Esophagus squamous epithelium (tissue), 5 donors: ENCODE measurements around the gene FOXP1. TPM values are rescaled to one million over a fixed set of nuclear protein-coding genes. Genes with fewer than 3 reads are reported as not detected.

Source experiments
- DNase-seq: peaks from one replicate; lab custom pipeline; 2025; lab: John Stamatoyannopoulos, UW
- H3K27ac ChIP-seq, 4 donors: fragments of 200-600 bp; sonication (generic); one replicate each; pipeline ENCODE4 v1.5.1; 2016 to 2019; ENCODE audit warnings: mild to moderate bottlenecking in 1 of 4
- H3K27me3 ChIP-seq, 4 donors: fragments of 200-600 bp; sonication (generic); 1 replicate in 3 of 4; 2 replicates in 1 of 4; pipeline versions ENCODE4 v1.5.1 to v1.6.0; 2017 to 2021; ENCODE audit warnings: antibody characterized with exemption in 1 of 4
- H3K36me3 ChIP-seq, 3 donors: fragments of 200-600 bp; sonication (generic); one replicate each; pipeline ENCODE4 v1.5.1; 2016 to 2019
- H3K4me1 ChIP-seq, 3 donors: fragments of 200-600 bp; sonication (generic); one replicate each; pipeline ENCODE4 v1.5.1; 2017 to 2019
- H3K4me3 ChIP-seq, 4 donors: fragments of 200-600 bp; sonication (generic); 1 replicate in 3 of 4; 2 replicates in 1 of 4; pipeline ENCODE4 v1.5.1; 2016 to 2019; ENCODE audit warnings: mild to moderate bottlenecking in 2 of 4, moderate library complexity in 1 of 4
- H3K9me3 ChIP-seq, 3 donors: fragments of 200-600 bp; sonication (generic); one replicate each; pipeline ENCODE4 v1.5.1; 2016 to 2019
- CTCF ChIP-seq, 6 experiments: fragments of 450-650 bp in 4 of 6; fragments of 200-600 bp in 2 of 6; sonication (generic) in 2 of 6; IDR thresholded peaks; one replicate each; pipeline ENCODE4 v1.5.1; 2016 to 2019; ENCODE audit warnings: antibody characterized with exemption in 6 of 6, mild to moderate bottlenecking in 4 of 6, moderate library complexity in 4 of 6
- POLR2A ChIP-seq, 4 donors: fragments of 450-650 bp; IDR thresholded peaks; one replicate each; pipeline ENCODE4 v1.6.1; 2017; ENCODE audit warnings: antibody characterized with exemption in 4 of 4, mild to moderate bottlenecking in 4 of 4, moderate library complexity in 3 of 4
- WGBS, 2 donors: methylation state at CpG; one replicate each; pipeline ENCODE4 v1.1.5; 2018; 5-methylcytosine and 5-hydroxymethylcytosine counted together
- intact Hi-C: fragments of 100-400 bp; cut with DNase I; formaldehyde crosslinking; loops from one replicate; pipeline ENCODE4 v1.15.0; 2022
- total RNA-seq, 4 donors: library from RNA; depleted of rRNA; stranded (reverse); fragments of >200 nt; gene quantifications; one replicate each; pipeline ENCODE4 v1.1.0, GENCODE V29; 2016
- donor health status: DM: yes; HTN: yes; CAD: no.

The FOXP1 gene
- total RNA-seq, 4 donors from 2014 or later: 49.1 to 124 (median 61.1) TPM

- intact Hi-C loops: no loop called here
- 73 to 92% methylated on average over 8 of the region's 8 CpGs for WGBS, 2 donors
- H3K27me3 ChIP-seq: no peaks in the 10 kb centered on the region
These were observed 450.4 kb downstream of the FOXP1 start for GRCh38 chr3:71132995-71133730.

GRCh38 chr3:71131375-71132314 is 451.9 kb downstream of the FOXP1 start:
- H3K27ac ChIP-seq: peak overlapping the region; percentile 76 to 94 (median 82)
- H3K4me1 ChIP-seq: peaks cover 12 to 83% (median 18%) of the 10 kb centered on the region in 3 donors
- no peak for DNase-seq

More at GRCh38 chr3:71132995-71133730, 450.4 kb downstream of the FOXP1 start:
- Histone ChIP-seq H3K4me3 (no peak overlapping the region), H3K36me3 (no peaks in the 10 kb centered on the region), H3K4me1 (peaks cover 12 to 70% (median 14%) of the 10 kb centered on the region in 3 donors), H3K9me3 (no peaks in the 10 kb centered on the region), H3K27ac (peak overlapping the region in 3 of 4 donors; percentile 15 to 94 (median 85))
- DNase-seq: no peak
- no peak for TF ChIP-seq CTCF (IDR thresholded peaks at IDR 0.05)
- TF ChIP-seq POLR2A (IDR thresholded peaks at IDR 0.05): no peak

GRCh38 chr3:71130471-71131374 is 452.8 kb downstream of the FOXP1 start:
- WGBS, 2 donors: 10% methylated on average over 19 of the region's 19 CpGs
- DNase-seq: peak; percentile 19
- Histone ChIP-seq H3K27ac (peak overlapping the region; percentile 76 to 94 (median 82)), H3K36me3 (no peaks in the 10 kb centered on the region), H3K9me3 (no peaks in the 10 kb centered on the region), H3K4me1 (peaks cover 12 to 89% (median 20%) of the 10 kb centered on the region in 3 donors), H3K4me3 (peak overlapping the region; percentile 29 to 65 (median 52)), H3K27me3 (no peaks in the 10 kb centered on the region)
- TF ChIP-seq POLR2A (IDR thresholded peaks at IDR 0.05): peak in 2 of 4 donors; percentile 56 to 74
- no peak for TF ChIP-seq CTCF (IDR thresholded peaks at IDR 0.05)
- intact Hi-C loops: no loop called here

More at GRCh38 chr3:71131375-71132314, 451.9 kb downstream of the FOXP1 start:
- peak overlapping the region in 3 of 4 donors; percentile 44 to 65 (median 60) for H3K4me3 ChIP-seq
- TF ChIP-seq CTCF (IDR thresholded peaks at IDR 0.05) (no peak), POLR2A (IDR thresholded peaks at IDR 0.05) (peak in 1 of 4 donors; percentile 28)
- no peaks in the 10 kb centered on the region for H3K27me3 ChIP-seq
- intact Hi-C loops: no loop called here
- no peaks in the 10 kb centered on the region for H3K36me3 ChIP-seq
- no peaks in the 10 kb centered on the region for H3K9me3 ChIP-seq
- 51 to 66% methylated on average over 10 of the region's 10 CpGs for WGBS, 2 donors

GRCh38 chr3:71129611-71130431 is 453.7 kb downstream of the FOXP1 start:
- TF ChIP-seq CTCF (IDR thresholded peaks at IDR 0.05) (no peak), POLR2A (IDR thresholded peaks at IDR 0.05) (peak in 1 of 4 donors; percentile 26)
- no peaks in the 10 kb centered on the region for H3K9me3 ChIP-seq
- peaks cover 12 to 90% (median 22%) of the 10 kb centered on the region in 3 donors for H3K4me1 ChIP-seq
- DNase-seq: no peak
- intact Hi-C loops: no loop called here
- H3K4me3 ChIP-seq: peak overlapping the region; percentile 29 to 65 (median 52)
- no peaks in the 10 kb centered on the region for H3K36me3 ChIP-seq
- H3K27ac ChIP-seq: peak overlapping the region; percentile 76 to 94 (median 82)
- WGBS, 2 donors: 1 to 2% methylated on average over 13 of the region's 13 CpGs
- no peaks in the 10 kb centered on the region for H3K27me3 ChIP-seq
